Epithelial cell of esophagus (primary cell): ENCODE measurements around the gene CTBS.

ENCODE experiments used
- DNase-seq: peaks from one replicate; pipeline ENCODE4 v3.0.0; 2010; ENCODE audit warnings: low read depth
- H3K4me3 ChIP-seq: 2 replicates; pipeline ENCODE4 v1.5.1; 2011; ENCODE audit warnings: mild to moderate bottlenecking, low read length, control low read depth
- CTCF ChIP-seq: IDR thresholded peaks from 2 replicates; pipeline ENCODE4 v1.5.1; 2011; ENCODE audit warnings: low read depth, mild to moderate bottlenecking, low read length, control low read depth, inconsistent platforms; ENCODE audit not compliant: insufficient read depth; ENCODE audit errors: missing control alignments

The CTBS gene

GRCh38 chr1:84585803-84586202 lies 11.6 kb upstream of the CTBS start:
- H3K4me3 ChIP-seq: no peak overlapping the region
- peak; percentile 50 for DNase-seq
- no peak for TF ChIP-seq CTCF

- no peak for DNase-seq
- H3K4me3 ChIP-seq: no peak overlapping the region
- TF ChIP-seq CTCF: no peak
These were observed 9.9 kb upstream of the CTBS start for GRCh38 chr1:84584126-84584525.

GRCh38 chr1:84583648-84584047 lies 9.4 kb upstream of the CTBS start:
- no peak overlapping the region for H3K4me3 ChIP-seq
- no peak for TF ChIP-seq CTCF
- no peak for DNase-seq

- peak; percentile 39 for DNase-seq
- no peak for TF ChIP-seq CTCF
- H3K4me3 ChIP-seq: no peak overlapping the region
These were observed 8.8 kb upstream of the CTBS start for GRCh38 chr1:84582802-84583587.

- no peak for DNase-seq
- TF ChIP-seq CTCF: no peak
- H3K4me3 ChIP-seq: no peak overlapping the region
These were observed 7.4 kb upstream of the CTBS start for GRCh38 chr1:84581648-84582047.

- DNase-seq: no peak
- TF ChIP-seq CTCF: no peak
- peak overlapping the region; percentile 82 for H3K4me3 ChIP-seq
These were observed 696 bp upstream of the CTBS start for GRCh38 chr1:84574936-84575335.

- peak; percentile 18 for DNase-seq
- H3K4me3 ChIP-seq: peak overlapping the region; percentile 82
- no peak for TF ChIP-seq CTCF
These were observed 716 bp downstream of the CTBS start for GRCh38 chr1:84573481-84573966.
